Muscle of back (tissue), 11 donors: ENCODE measurements around the gene DLG5. TPM values are rescaled to one million over a fixed set of nuclear protein-coding genes. Genes with fewer than 3 reads are reported as not detected.
A peak's percentile ranks its signal among the peaks of the same experiment; 100 is the strongest.

Source experiments
- DNase-seq, 3 donors: peaks; one replicate each; pipeline versions ENCODE4 v3.0.0 to v3.0.0-alpha.2; 2013
- polyA plus RNA-seq, 10 donors: library from polyadenylated mRNA; unstranded; fragments of 120-200 nt; gene quantifications; one replicate each; pipeline ENCODE4 v1.2.1, GENCODE V29; 2013; ENCODE audit not compliant: insufficient read length in 10 of 10

DLG5 gene
- polyA plus RNA-seq, 10 donors, result 17.5 to 35.5 (median 20.9) TPM

- no peak for DNase-seq
Measured at GRCh38 chr10:77869626-77870420, 56.7 kb downstream of the DLG5 start.

- no peak for DNase-seq
Measured at GRCh38 chr10:77868523-77868922, 58.0 kb downstream of the DLG5 start.

GRCh38 chr10:77867124-77867719, 59.3 kb downstream of the DLG5 start:
- no peak for DNase-seq

- no peak for DNase-seq
Measured at GRCh38 chr10:77866598-77866997, 60.0 kb downstream of the DLG5 start.

- DNase-seq, result no peak
Measured at GRCh38 chr10:77865580-77866324, 60.8 kb downstream of the DLG5 start.

- no peak for DNase-seq
Measured at GRCh38 chr10:77864151-77864851, 62.3 kb downstream of the DLG5 start.

GRCh38 chr10:77863446-77863845, 63.1 kb downstream of the DLG5 start:
- peak in 1 of 3 donors; percentile 31 for DNase-seq

GRCh38 chr10:77862595-77862994, 64.0 kb downstream of the DLG5 start:
- no peak for DNase-seq

GRCh38 chr10:77861366-77861765, 65.2 kb downstream of the DLG5 start:
- no peak for DNase-seq

- DNase-seq, result no peak
Measured at GRCh38 chr10:77859865-77860282, 66.7 kb downstream of the DLG5 start.

- DNase-seq, result no peak
Measured at GRCh38 chr10:77859200-77859864, 67.2 kb downstream of the DLG5 start.

GRCh38 chr10:77857272-77857671, 69.3 kb downstream of the DLG5 start:
- no peak for DNase-seq

GRCh38 chr10:77856566-77856965, 70.0 kb downstream of the DLG5 start:
- DNase-seq, result no peak

GRCh38 chr10:77855404-77856155, 71.0 kb downstream of the DLG5 start:
- DNase-seq, result no peak

- no peak for DNase-seq
Measured at GRCh38 chr10:77854115-77854514, 72.4 kb downstream of the DLG5 start.

- DNase-seq, result no peak
Measured at GRCh38 chr10:77853256-77853655, 73.3 kb downstream of the DLG5 start.

GRCh38 chr10:77850620-77851231, 75.8 kb downstream of the DLG5 start:
- DNase-seq, result no peak

GRCh38 chr10:77849039-77849664, 77.4 kb downstream of the DLG5 start:
- DNase-seq, result no peak

GRCh38 chr10:77846718-77847311, 79.7 kb downstream of the DLG5 start:
- peak; percentile 62 to 90 (median 81) for DNase-seq
